HK-2 (cell line): ENCODE results near the gene WDR41.

ENCODE experiments used
- DNase-seq: peaks from one replicate; pipeline ENCODE4 v3.0.0-alpha.2; 2018; ENCODE audit not compliant: unreplicated experiment

The WDR41 gene

GRCh38 chr5:77444356-77444755 lies 47.8 kb downstream of the WDR41 start:
- no peak for DNase-seq

GRCh38 chr5:77443670-77444069 lies 48.4 kb downstream of the WDR41 start:
- no peak for DNase-seq

- DNase-seq = no peak
Measured at GRCh38 chr5:77438071-77438470, 54.0 kb downstream of the WDR41 start.

GRCh38 chr5:77437194-77437593 lies 54.9 kb downstream of the WDR41 start:
- no peak for DNase-seq

GRCh38 chr5:77431719-77432118 lies 60.4 kb downstream of the WDR41 start:
- no peak for DNase-seq

GRCh38 chr5:77431286-77431685 lies 60.8 kb downstream of the WDR41 start:
- no peak for DNase-seq

GRCh38 chr5:77430726-77431125 lies 61.4 kb downstream of the WDR41 start:
- DNase-seq = no peak

- no peak for DNase-seq
Measured at GRCh38 chr5:77428526-77428925, 63.6 kb downstream of the WDR41 start.

GRCh38 chr5:77427998-77428397 lies 64.1 kb downstream of the WDR41 start:
- no peak for DNase-seq

- peak; percentile 30 for DNase-seq
Measured at GRCh38 chr5:77426670-77427069, 65.4 kb downstream of the WDR41 start.

GRCh38 chr5:77425998-77426659 lies 66.0 kb downstream of the WDR41 start:
- no peak for DNase-seq

- DNase-seq = no peak
Measured at GRCh38 chr5:77425420-77425819, 66.7 kb downstream of the WDR41 start.

GRCh38 chr5:77424921-77425320 lies 67.2 kb downstream of the WDR41 start:
- no peak for DNase-seq

- no peak for DNase-seq
Measured at GRCh38 chr5:77423022-77423750, 68.9 kb downstream of the WDR41 start.

- DNase-seq = no peak
Measured at GRCh38 chr5:77420940-77421339, 71.2 kb downstream of the WDR41 start.

GRCh38 chr5:77419644-77420582 lies 72.2 kb downstream of the WDR41 start:
- DNase-seq = no peak

GRCh38 chr5:77418601-77419581 lies 73.2 kb downstream of the WDR41 start:
- DNase-seq = no peak

GRCh38 chr5:77418162-77418561 lies 74.0 kb downstream of the WDR41 start:
- DNase-seq = no peak

- DNase-seq = no peak
Measured at GRCh38 chr5:77413049-77413448, 79.1 kb downstream of the WDR41 start.

- DNase-seq = no peak
Measured at GRCh38 chr5:77409870-77410621, 82.1 kb downstream of the WDR41 start.
